GM23338 (cell line): ENCODE results near the gene ID4. TPM values are rescaled to one million over a fixed set of nuclear protein-coding genes. Genes with fewer than 3 reads are reported as not detected.

Source experiments
- ATAC-seq: fragments of 200-7000 bp; cut with Tn5 transposase; 3 replicates; pipeline ENCODE4 v1.9.1; 2020
- DNase-seq: peaks from one replicate; pipeline ENCODE4 v3.0.0-alpha.2; 2015; ENCODE audit warnings: low spot score
- H2AFZ ChIP-seq: fragments of 200-600 bp; sonication (generic); 2 replicates; pipeline ENCODE4 v1.8.0; 2016; ENCODE audit warnings: antibody characterized with exemption, mild to moderate bottlenecking, moderate library complexity
- H3F3A ChIP-seq: fragments of 200-600 bp; sonication (generic); replicated peaks from 2 replicates; pipeline ENCODE4 v1.8.0; 2017; ENCODE audit warnings: antibody characterized with exemption, mixed run types, low read depth
- H3K27ac ChIP-seq: fragments of 200-600 bp; sonication (generic); 2 replicates; pipeline ENCODE4 v1.6.1; 2016; ENCODE audit warnings: low read depth
- H3K27me3 ChIP-seq: fragments of 200-600 bp; sonication (generic); 2 replicates; pipeline ENCODE4 v1.8.0; 2016; ENCODE audit warnings: mild to moderate bottlenecking, mixed run types, moderate library complexity; ENCODE audit not compliant: insufficient read depth
- H3K36me3 ChIP-seq: fragments of 200-600 bp; sonication (generic); 2 replicates; pipeline ENCODE4 v1.8.0; 2016; ENCODE audit warnings: mild to moderate bottlenecking; ENCODE audit not compliant: insufficient read depth
- H3K4me1 ChIP-seq: fragments of 200-600 bp; sonication (generic); 2 replicates; pipeline ENCODE4 v1.8.0; 2016; ENCODE audit warnings: mild to moderate bottlenecking, moderate library complexity; ENCODE audit not compliant: insufficient read depth
- H3K4me2 ChIP-seq: fragments of 200-600 bp; sonication (generic); 2 replicates; pipeline ENCODE4 v1.7.1; 2017; ENCODE audit warnings: mixed run types
- H3K4me3 ChIP-seq: fragments of 200-600 bp; sonication (generic); 2 replicates; pipeline ENCODE4 v1.6.1; 2016; ENCODE audit warnings: mixed run types
- H3K79me2 ChIP-seq: fragments of 200-600 bp; sonication (generic); replicated peaks from 2 replicates; pipeline ENCODE4 v1.8.0; 2017; ENCODE audit warnings: mild to moderate bottlenecking; ENCODE audit not compliant: insufficient read depth
- H3K9me2 ChIP-seq: fragments of 200-600 bp; sonication (generic); 2 replicates; pipeline ENCODE4 v1.8.0; 2017; ENCODE audit not compliant: insufficient read depth
- H4K20me1 ChIP-seq: fragments of 200-600 bp; sonication (generic); replicated peaks from 2 replicates; pipeline ENCODE4 v1.8.0; 2017; ENCODE audit warnings: mild to moderate bottlenecking; ENCODE audit not compliant: insufficient read depth
- H3K27ac Mint-ChIP-seq: 2 replicates; pipeline ENCODE4 v1.8.0; 2020; ENCODE audit warnings: inconsistent platforms, mild to moderate bottlenecking, moderate library complexity, mixed read lengths
- H3K27me3 Mint-ChIP-seq: 3 replicates; pipeline ENCODE4 v1.8.0; 2022; ENCODE audit warnings: low read depth, mild to moderate bottlenecking, moderate library complexity, mixed read lengths, inconsistent platforms; ENCODE audit not compliant: insufficient read depth, poor library complexity
- H3K36me3 Mint-ChIP-seq: 3 replicates; pipeline ENCODE4 v1.8.0; 2021; ENCODE audit warnings: low read depth, mild to moderate bottlenecking, inconsistent platforms, moderate library complexity, mixed read lengths
- H3K4me1 Mint-ChIP-seq: 3 replicates; pipeline ENCODE4 v1.8.0; 2020; ENCODE audit warnings: mild to moderate bottlenecking, inconsistent platforms, mixed read lengths
- H3K4me3 Mint-ChIP-seq: 3 replicates; pipeline ENCODE4 v1.8.0; 2021; ENCODE audit warnings: moderate library complexity, mild to moderate bottlenecking, inconsistent platforms, mixed read lengths
- H3K9me3 Mint-ChIP-seq: 3 replicates; pipeline ENCODE4 v1.8.0; 2020; ENCODE audit warnings: moderate library complexity, mild to moderate bottlenecking, inconsistent platforms, mixed read lengths
- CTCF ChIP-seq, 2 experiments: fragments of 200-600 bp in 1 of 2; sonication (generic) in 1 of 2; conservative IDR thresholded peaks; 2 replicates each; pipeline versions ENCODE4 v1.5.1 to v1.6.1; 2016 to 2017; ENCODE audit warnings: antibody characterized with exemption in 2 of 2, low read depth in 2 of 2, mild to moderate bottlenecking in 2 of 2, moderate library complexity in 1 of 2
- ETS1 ChIP-seq: IDR thresholded peaks from 2 replicates; pipeline ENCODE4 v1.6.1; 2016; ENCODE audit warnings: antibody characterized with exemption
- NANOG ChIP-seq: IDR thresholded peaks from 2 replicates; pipeline ENCODE4 v1.6.1; 2016; ENCODE audit warnings: antibody characterized with exemption, borderline replicate concordance
- STAT1 ChIP-seq: IDR thresholded peaks from one replicate; pipeline ENCODE4 v1.6.1; 2016; ENCODE audit warnings: antibody characterized with exemption; ENCODE audit not compliant: unreplicated experiment
- ZNF462 ChIP-seq: fragments of 250-450 bp; sonication (Bioruptor Pico); IDR thresholded peaks from 2 replicates; pipeline ENCODE4 v1.5.0; 2020; ENCODE audit warnings: mild to moderate bottlenecking, moderate library complexity
- polyA plus RNA-seq: library from polyadenylated mRNA; unstranded; fragments of >200 nt; fragmentation: Nextera tagmentation; extraction: Ambion mirVana; gene quantifications from 2 replicates; pipeline ENCODE4 v1.2.1, GENCODE V29; 2016
- total RNA-seq: library from RNA; depleted of rRNA; stranded (reverse); fragments of >200 nt; shearing (Covaris generic); gene quantifications from 2 replicates; pipeline ENCODE4 v1.2.3, GENCODE V29; 2014

Gene ID4
- total and polyA plus RNA-seq, 2 experiments from 2014 or later, result 3.7 to 7.0 TPM

- Histone ChIP-seq H4K20me1 (no peaks in the 10 kb centered on the region), H3K27me3 (peaks cover 27% of the 10 kb centered on the region), H3K4me3 (no peak overlapping the region), H3K79me2 (no peaks in the 10 kb centered on the region), H2AFZ (no peak overlapping the region), H3K9me2 (no peaks in the 10 kb centered on the region), H3K27ac (no peak overlapping the region), H3F3A (no peaks in the 10 kb centered on the region), H3K4me1 (peaks cover 14% of the 10 kb centered on the region), H3K36me3 (no peaks in the 10 kb centered on the region), H3K4me2 (no peak overlapping the region)
- Mint-ChIP-seq H3K4me3 (no peak overlapping the region), H3K27ac (no peak overlapping the region), H3K36me3 (peaks cover 2% of the 10 kb centered on the region; the same call in 1 of the 3 replicates), H3K4me1 (peaks cover 7% of the 10 kb centered on the region), H3K9me3 (no peaks in the 10 kb centered on the region), H3K27me3 (peaks cover 16% of the 10 kb centered on the region)
- TF ChIP-seq ETS1 (no peak), ZNF462 (CRISPR knock-in tag) (no peak), STAT1 (no peak), CTCF (conservative IDR thresholded peaks at IDR 0.05; ENCODE audit: low read depth in 2 of 2) (no peak), NANOG (no peak)
- DNase-seq (no peak), ATAC-seq (no peak)
Measured at GRCh38 chr6:19834858-19835257, 2.3 kb upstream of the ID4 start.
